ENCODE data around the gene MYOF.

GRCh38 chr10:93274419-93274818 is 207.7 kb downstream of the MYOF start:
- TF ChIP-seq EZH2phosphoT487 (IDR thresholded peaks at IDR 0.05; ENCODE audit: insufficient read depth, low read depth) (no peak), EZH2 (IDR thresholded peaks at IDR 0.05; ENCODE audit: insufficient read depth, poor library complexity, severe bottlenecking) (no peak)
